ENCODE data around the gene DYNLL2.
"Not testable (repeated sequence)": the region's sequence is repeated elsewhere in the genome, so short reads cannot be mapped to it uniquely, and the experiment has no call there.

The DYNLL2 gene

DNA sequence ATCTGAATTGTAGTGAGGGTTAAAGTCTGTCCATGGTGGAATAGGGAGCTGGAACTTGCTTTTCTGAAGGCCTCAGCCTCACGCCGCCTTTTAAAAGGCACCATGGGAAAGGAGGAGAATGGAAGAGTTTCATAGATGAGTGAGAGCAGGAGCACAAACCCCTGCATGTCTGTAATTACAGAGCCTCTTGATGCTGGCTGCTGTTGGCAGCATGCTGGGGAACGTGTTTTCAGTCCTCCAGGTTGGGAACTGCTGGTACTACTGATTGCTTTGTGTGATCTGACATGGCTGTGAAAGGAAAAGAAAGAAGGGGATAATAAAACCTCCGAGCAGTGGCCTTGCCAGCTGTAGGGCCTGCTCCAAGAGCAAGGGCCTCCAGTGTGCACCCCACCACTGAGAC is 16.8 kb upstream of the DYNLL2 start:
- no peak for DNase-seq (ENCODE audit: low read depth in 2 of 3, low spot score in 2 of 3)

- DNase-seq (ENCODE audit: low read depth in 2 of 3, low spot score in 2 of 3), result no peak
Measured at GRCh38 chr17:58072862-58073261, 10.4 kb upstream of the DYNLL2 start.

DNA sequence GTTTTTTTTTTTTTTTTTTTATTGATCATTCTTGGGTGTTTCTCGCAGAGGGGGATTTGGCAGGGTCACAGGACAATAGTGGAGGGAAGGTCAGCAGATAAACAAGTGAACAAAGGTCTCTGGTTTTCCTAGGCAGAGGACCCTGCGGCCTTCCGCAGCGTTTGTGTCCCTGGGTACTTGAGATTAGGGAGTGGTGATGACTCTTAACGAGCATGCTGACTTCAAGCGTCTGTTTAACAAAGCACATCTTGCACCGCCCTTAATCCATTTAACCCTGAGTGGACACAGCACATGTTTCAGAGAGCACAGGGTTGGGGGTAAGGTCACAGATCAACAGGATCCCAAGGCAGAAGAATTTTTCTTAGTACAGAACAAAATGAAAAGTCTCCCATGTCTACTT is 10.0 kb upstream of the DYNLL2 start:
- not testable (repeated sequence) for DNase-seq (ENCODE audit: low read depth in 2 of 3, low spot score in 2 of 3)

- not testable (repeated sequence) for DNase-seq (ENCODE audit: low read depth in 2 of 3, low spot score in 2 of 3)
Measured at GRCh38 chr17:58074406-58074805, 8.8 kb upstream of the DYNLL2 start.

GRCh38 chr17:58079300-58080033 is 3.8 kb upstream of the DYNLL2 start:
- DNase-seq (ENCODE audit: low read depth in 2 of 3, low spot score in 2 of 3), result no peak

DNA sequence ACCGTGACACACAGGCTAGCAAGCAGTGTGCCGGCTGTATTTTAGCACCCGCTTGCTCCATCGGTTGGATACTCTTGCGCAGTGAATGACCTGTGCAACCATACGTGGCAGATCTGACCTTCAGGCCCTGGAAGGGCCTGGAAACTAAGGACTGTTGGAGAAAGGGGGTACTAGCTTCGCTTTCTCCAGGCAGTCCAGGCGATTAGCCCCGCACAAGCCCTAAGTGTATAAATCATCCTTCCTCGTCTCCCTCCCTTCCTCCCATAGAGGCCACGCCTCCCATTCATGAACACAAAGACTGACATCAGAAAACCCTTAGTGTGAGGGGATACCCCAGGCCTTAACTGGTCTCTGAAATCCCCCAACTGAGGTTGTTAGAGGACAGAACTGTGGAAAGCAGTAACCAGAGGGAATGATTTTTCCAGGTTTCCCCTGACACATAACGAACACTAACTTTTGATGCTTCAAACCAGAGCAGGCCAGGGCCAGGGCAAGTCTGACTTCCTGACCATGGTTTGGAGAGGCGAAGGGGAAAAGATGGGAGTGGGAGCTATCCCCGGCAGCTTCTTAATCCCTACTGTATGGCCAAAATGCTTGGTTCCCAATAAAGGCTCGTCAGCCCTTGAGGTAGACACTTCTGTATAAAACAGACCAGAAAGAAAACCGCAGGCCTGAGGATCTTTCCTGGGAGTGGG is 1.4 kb upstream of the DYNLL2 start:
- DNase-seq (ENCODE audit: low read depth in 2 of 3, low spot score in 2 of 3), result no peak

DNA sequence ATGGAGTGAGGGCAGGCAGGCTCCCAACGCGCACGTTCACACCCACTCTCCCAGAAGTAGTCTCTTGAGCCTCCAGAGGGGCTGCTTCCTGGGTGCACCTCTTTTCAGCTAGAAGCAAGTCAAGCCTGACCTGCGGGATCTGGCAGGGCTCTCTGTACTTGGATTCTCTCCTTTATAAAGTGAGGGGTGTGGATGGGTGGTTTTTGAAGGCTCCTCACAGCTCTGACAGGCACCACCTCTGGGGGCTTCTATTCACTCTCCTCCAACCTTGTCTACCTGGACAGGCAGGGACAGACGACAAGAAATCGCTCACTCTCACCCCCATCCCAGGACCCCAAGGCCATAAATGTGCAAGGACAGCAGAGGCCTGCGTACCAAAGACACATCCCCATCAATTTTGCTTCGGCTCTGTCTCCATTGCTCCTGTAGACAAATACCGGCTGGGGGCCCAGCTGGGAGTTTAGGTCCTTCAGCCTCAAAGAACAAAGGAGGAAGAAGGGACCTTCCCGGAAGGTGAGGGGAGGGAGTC is 814 bp upstream of the DYNLL2 start:
- DNase-seq (ENCODE audit: low read depth in 2 of 3, low spot score in 2 of 3), result no peak

GRCh38 chr17:58083491-58084316 is 485 bp downstream of the DYNLL2 start:
- peak in 2 of 3 experiments; percentile 32 to 42 for DNase-seq (ENCODE audit: low read depth in 2 of 3, low spot score in 2 of 3)

DNA sequence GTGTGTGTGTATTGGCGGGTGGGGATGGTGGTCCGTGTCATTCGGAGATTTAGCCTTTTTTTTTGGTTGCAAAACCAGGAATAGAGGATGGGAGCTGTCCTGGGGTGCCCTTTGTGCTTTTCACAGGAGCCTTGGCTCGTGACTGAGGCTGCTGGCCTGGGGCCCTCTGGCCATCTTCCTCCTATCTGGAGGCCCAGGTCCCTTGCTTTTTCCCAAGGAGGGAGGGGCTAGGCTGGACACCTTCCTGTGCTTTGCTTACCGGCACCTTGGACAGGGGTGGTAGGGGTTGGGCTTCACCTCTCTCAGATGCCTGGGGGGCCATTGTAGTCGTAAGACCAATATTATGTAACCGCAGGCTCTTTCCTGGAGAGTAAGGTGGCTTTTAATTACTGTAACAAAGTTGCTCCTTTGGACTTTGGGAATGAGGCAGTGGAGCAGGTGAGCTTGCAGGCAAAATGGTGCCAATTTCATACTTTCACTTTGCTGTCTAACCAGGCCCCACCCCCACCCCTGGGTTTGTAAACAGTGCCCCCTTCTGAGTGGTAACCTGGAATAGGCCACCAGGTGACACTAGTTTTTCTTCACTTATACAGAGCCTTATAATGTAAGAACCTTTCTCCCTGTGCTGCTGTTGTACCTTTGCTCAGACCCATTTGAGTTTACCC is 1.2 kb downstream of the DYNLL2 start:
- DNase-seq (ENCODE audit: low read depth in 2 of 3, low spot score in 2 of 3), result no peak

DNA sequence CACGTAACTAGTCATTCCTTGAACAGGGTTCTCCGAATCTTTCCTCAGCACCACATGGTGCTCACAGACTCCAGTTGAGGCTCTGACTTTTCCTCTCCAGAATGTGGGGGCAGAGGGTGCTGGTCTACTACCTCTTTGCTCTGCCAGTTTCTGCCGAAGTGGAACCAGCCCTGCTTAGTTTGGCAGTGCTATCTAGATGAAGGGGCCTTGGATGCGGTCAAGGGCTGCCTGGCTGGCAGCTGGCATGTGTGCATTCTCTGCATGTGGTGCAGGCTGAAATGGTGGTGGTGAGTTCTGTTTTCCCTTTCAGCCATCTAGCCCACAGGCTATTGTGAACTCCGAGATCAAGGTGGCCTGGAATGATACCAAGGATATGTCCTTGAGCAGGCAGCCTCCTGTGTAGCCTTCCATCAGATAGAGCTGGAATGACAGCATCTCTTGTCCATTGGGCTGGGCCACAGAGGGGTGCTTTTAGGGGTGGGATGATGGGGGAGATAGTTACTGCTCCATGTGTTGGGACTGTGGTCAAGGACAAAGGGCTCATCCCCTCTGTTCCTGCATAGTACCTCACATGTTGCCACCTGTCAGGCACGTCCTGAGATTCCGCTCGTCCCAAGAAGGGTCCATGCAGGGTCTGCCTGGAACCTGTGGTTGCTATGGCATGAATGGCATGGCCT is 2.0 kb downstream of the DYNLL2 start:
- DNase-seq (ENCODE audit: low read depth in 2 of 3, low spot score in 2 of 3), result no peak

DNA sequence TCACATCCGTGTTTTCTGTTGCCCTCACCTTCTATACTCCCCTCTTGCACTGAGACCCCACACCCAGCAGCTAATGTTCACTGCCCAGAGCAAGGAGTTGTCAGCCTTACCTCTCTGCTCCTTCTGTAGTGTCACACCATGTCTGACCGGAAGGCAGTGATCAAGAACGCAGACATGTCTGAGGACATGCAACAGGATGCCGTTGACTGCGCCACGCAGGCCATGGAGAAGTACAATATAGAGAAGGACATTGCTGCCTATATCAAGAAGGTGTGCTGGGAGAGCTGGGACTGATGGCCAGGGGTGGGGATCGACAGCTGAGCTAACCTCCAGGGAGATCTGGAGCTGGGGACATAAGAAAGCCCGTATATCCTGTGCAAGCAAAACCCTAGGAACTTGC is 3.7 kb downstream of the DYNLL2 start:
- DNase-seq (ENCODE audit: low read depth in 2 of 3, low spot score in 2 of 3), result no peak

- DNase-seq (ENCODE audit: low read depth in 2 of 3, low spot score in 2 of 3), result no peak
Measured at GRCh38 chr17:58088624-58089023, 5.4 kb downstream of the DYNLL2 start.

DNA sequence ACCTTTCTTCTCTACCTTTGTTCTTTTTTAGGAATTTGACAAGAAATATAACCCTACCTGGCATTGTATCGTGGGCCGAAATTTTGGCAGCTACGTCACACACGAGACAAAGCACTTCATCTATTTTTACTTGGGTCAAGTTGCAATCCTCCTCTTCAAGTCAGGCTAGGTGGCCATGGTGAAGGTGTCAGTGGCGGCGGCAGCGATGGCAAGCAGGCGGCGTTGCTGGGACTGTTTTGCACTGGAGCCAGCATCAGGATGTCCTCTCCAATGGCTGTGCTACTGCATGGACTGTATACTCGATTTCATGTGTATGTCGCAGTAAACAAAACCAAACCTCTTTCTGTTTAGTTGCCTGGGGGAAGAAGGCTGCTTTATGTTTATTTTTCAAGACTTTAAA is 5.9 kb downstream of the DYNLL2 start:
- DNase-seq (ENCODE audit: low read depth in 2 of 3, low spot score in 2 of 3), result no peak

DNA sequence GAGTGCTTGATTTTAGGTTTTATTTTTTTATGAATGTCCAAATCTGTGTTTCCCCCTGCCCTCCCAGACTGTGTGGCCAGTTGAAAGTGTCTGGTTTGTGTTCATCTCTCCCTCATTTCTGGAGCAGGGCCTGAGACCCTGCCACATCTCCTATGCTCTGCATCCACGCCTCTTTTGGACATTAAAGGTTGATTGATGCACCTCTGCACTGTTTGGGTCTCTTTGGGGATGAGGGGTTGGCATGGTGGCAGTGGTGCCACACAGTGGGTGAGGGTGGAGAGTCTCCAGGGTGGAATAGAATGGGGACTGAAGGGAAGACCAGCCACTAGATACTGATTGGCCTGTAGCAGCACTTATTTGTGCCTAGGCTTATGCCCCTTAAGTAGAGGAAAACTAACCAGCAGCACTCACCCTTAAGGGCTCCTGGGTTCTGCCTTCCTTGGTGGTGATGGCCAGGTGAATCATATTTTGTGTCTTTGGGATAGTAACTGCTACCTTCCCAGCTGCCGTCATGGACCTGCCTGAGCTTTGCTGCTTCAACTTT is 7.9 kb downstream of the DYNLL2 start:
- DNase-seq (ENCODE audit: low read depth in 2 of 3, low spot score in 2 of 3), result no peak

DNA sequence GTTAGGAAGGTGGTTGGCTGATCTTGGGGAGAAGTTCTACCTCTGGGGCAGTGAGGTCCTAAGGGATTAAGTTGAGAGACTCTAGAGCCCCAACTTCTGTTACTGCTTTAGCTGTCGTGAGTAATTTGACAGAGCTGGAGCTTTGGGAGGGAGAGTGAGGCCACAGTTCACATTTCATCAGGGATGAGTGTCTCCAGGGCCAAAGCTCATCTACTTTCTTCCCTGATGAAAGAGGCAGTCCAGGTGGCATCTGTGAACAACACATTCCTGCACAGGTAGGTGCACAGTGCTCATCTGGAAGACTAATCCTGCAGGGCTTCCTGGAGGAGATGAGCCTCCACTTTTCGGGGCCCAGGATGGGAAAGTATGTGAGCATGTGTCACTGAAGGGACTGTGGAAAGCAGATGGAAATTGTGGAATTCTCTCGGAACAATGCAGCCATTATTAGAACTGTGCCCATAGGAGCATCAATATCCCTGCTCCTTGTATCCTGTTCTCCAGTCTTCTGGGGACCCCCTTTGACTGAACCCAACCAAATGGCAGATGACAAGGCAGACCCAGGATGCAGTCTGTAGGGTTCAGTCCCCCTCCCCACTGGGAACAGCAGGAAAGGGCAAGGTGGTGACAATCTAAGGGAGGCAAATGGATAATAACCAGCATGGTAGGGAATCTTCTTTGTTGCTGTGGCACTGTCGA is 9.0 kb downstream of the DYNLL2 start:
- DNase-seq (ENCODE audit: low read depth in 2 of 3, low spot score in 2 of 3), result no peak

DNA sequence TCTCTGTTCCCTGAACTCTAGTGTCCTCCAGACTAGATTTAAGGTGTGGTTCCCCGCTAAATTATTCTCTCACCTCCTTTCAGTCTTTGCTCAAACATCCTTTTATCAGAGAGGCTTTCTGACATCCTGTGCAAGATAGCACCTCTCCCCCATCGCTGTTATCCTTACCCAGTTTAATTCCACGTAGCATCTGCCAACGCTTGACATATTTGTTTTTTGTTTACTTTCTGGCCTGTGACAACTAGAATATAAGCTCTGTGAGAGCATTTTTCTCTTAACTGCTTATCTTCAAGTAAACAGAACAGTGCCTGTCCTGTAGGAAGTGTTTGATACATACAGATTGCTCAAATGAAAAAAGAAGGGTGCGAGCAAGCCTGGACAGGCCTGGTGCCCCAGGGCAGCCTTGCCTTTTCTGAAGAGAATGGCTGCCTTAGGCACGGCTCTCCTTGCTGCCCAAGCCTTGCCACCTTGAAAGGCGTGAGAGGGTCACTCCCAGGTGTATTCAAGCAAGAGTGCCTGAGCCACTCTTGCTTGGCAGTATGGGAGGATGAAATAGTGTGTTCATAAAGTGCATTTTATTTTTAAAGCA is 9.7 kb downstream of the DYNLL2 start:
- no peak for DNase-seq (ENCODE audit: low read depth in 2 of 3, low spot score in 2 of 3)

DNA sequence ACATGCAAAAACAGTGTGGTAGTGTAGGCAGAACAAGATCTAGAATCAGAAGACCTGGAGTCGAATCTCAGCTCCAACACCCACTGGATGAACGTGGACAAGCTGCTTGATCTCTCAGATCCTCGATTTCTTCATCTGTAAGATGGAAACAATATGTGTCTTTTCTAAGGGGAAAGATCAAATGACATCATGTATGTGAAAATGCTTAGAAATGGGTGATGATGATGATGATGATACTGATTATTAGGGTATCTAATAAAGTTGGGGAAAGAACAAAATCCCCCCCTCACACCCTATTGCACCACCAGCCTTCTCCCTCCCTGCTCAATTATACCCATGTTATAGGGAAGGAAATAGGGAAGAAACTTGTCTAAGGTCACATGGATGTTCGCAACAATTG is 10.9 kb downstream of the DYNLL2 start:
- DNase-seq (ENCODE audit: low read depth in 2 of 3, low spot score in 2 of 3), result no peak

- no peak for DNase-seq (ENCODE audit: low read depth in 2 of 3, low spot score in 2 of 3)
Measured at GRCh38 chr17:58096892-58097291, 13.7 kb downstream of the DYNLL2 start.

DNA sequence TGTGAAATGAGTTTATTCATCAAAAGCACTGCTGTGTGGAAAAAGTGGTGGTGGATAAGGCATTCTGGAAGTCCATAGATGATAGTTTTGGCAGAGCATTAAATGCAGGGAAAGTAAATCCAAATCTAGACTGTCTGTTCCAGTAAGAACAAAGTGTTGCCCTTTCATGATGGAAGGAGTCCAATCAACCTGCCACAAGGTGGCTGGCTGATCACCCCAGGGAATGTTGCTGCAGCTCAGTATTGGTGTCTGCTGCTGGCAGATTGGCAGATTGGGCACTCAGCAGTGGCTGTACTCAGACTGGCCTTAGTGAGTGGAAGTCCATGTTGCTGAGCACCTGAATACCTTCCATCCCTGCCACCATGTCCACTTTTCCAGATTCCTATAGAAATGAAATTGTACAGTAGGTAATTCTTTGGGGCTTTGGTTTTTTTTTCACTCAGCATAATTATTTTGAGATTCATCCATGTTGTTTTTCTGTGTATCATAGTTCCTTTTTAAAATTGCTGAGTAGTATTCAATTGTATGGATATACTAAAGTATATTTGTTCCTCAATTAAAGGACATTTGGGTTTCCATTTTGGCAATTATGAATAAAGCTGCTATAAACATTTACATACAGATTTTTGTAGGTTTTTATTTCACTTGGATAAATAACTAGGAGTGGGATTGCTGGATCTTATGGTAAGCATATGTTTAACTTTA is 14.3 kb downstream of the DYNLL2 start:
- DNase-seq (ENCODE audit: low read depth in 2 of 3, low spot score in 2 of 3), result no peak
